Prostate gland (tissue), 2 donors: ENCODE measurements around the gene CBL.

Experiments used
- POLR2A ChIP-seq: fragments of 450-650 bp; IDR thresholded peaks from one replicate; pipeline ENCODE4 v1.6.1; 2016; ENCODE audit warnings: antibody characterized with exemption, mild to moderate bottlenecking
- POLR2AphosphoS5 ChIP-seq: sonication (generic); formaldehyde crosslinking; IDR thresholded peaks from one replicate; pipeline ENCODE4 v1.6.1; 2017; ENCODE audit warnings: antibody characterized with exemption
- TF ChIP-seq, protein P1 (sequence below), 4 experiments: fragments of 200-600 bp in 2 of 4; fragments of 450-650 bp in 2 of 4; sonication (generic) in 2 of 4; IDR thresholded peaks; 1 replicate in 3 of 4; 2 replicates in 1 of 4; pipeline ENCODE4 v1.5.1; 2016 to 2019; ENCODE audit warnings: antibody characterized with exemption in 4 of 4, mild to moderate bottlenecking in 2 of 4, moderate library complexity in 2 of 4

- TF ChIP-seq, protein P1, sequence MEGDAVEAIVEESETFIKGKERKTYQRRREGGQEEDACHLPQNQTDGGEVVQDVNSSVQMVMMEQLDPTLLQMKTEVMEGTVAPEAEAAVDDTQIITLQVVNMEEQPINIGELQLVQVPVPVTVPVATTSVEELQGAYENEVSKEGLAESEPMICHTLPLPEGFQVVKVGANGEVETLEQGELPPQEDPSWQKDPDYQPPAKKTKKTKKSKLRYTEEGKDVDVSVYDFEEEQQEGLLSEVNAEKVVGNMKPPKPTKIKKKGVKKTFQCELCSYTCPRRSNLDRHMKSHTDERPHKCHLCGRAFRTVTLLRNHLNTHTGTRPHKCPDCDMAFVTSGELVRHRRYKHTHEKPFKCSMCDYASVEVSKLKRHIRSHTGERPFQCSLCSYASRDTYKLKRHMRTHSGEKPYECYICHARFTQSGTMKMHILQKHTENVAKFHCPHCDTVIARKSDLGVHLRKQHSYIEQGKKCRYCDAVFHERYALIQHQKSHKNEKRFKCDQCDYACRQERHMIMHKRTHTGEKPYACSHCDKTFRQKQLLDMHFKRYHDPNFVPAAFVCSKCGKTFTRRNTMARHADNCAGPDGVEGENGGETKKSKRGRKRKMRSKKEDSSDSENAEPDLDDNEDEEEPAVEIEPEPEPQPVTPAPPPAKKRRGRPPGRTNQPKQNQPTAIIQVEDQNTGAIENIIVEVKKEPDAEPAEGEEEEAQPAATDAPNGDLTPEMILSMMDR (IDR thresholded peaks at IDR 0.05) = no peak
- TF ChIP-seq POLR2A (no peak), POLR2AphosphoS5 (no peak)
Observed at GRCh38 chr11:119262668-119263351, 56.7 kb downstream of the CBL start.
